ENCODE results near the gene ZNF365. TPM values are rescaled to one million over a fixed set of nuclear protein-coding genes. Genes with fewer than 3 reads are reported as not detected.

The ZNF365 gene
- total RNA-seq, 1 donor from 2014 or later = 0.63 TPM

- Mint-ChIP-seq H3K4me3 (no peak overlapping the region), H3K27ac (no peak overlapping the region), H3K9me3 (no peaks in the 10 kb centered on the region), H3K4me1 (ENCODE audit: unreplicated experiment) (no peaks in the 10 kb centered on the region), H3K27me3 (peaks cover 7% of the 10 kb centered on the region), H3K36me3 (no peaks in the 10 kb centered on the region)
- DNase-seq (ENCODE audit: extremely low spot score, unreplicated experiment) = no peak
- no peak for TF ChIP-seq CTCF (conservative IDR thresholded peaks at IDR 0.05)
Observed at GRCh38 chr10:62384447-62385081, 10.4 kb downstream of the ZNF365 start.

DNA sequence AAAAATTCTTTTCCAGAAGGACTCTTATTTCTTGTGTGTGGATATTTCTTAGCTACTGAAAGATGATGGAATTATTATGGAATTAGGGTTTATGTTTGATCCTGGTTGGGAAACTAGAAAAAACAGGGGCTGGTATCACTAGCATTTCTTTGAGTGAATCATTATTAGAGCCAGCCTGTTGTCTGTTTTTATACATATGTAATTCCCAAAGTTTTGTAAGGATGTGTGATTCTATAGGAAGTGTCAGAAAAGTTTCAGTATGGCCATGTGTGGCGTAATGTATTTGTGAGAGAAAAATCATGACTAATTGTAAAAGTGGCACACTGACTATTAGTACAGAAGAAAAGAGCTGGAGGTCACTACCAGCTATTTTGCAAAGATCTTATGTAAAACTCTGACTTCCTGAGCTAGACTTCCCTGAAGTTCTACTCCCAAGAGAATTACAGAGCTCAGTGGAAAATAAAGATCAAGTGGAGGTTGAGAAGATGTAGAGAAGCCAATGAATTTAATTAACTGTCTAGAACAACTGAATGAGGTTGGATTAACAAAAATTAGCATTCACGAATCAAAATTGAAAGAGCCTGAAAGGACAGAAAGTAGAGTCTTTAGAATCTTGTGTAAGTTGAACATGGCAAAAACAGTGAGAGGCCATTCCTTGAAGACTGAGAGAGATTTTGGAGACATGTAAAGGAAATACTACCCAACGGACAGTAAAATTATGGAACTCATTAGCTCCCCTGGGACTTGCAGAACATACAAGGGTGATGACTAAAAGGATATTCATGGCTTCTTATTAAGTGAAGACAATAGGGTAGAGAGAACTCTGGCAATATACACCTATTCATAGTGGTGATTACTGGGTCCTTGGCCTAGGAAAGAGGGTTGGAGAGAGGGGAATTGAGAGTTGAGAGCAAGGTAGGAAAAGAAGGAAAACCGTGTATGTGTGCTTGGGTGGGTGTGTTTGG lies 12.5 kb downstream of the ZNF365 start:
- peaks cover 7% of the 10 kb centered on the region for H3K27me3 Mint-ChIP-seq
- no peak overlapping the region for H3K27ac Mint-ChIP-seq
- no peaks in the 10 kb centered on the region for H3K36me3 Mint-ChIP-seq
- H3K4me3 Mint-ChIP-seq = no peak overlapping the region
- no peaks in the 10 kb centered on the region for H3K9me3 Mint-ChIP-seq
- no peaks in the 10 kb centered on the region for H3K4me1 Mint-ChIP-seq (ENCODE audit: unreplicated experiment)
- no peak for DNase-seq (ENCODE audit: extremely low spot score, unreplicated experiment)
- TF ChIP-seq CTCF (conservative IDR thresholded peaks at IDR 0.05) = no peak

DNA sequence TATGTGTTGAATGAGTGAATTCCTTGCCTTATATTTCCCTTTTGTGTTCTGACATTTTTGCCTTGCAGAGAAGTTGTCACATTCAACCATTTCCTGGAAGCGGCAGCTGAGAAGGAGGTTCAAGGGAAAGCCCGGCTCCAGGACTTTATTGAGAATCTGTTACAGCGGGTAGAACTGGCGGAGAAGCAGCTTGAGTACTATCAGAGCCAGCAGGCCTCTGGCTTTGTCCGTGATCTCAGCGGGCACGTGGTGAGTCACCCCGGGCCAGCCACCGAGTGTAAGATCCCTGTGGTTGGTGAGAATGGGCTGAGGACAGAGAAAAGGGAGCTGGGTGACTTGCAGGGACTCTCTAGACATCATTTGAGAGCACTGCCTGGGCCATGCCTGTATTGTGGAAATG lies 14.2 kb downstream of the ZNF365 start:
- Mint-ChIP-seq H3K9me3 (no peaks in the 10 kb centered on the region), H3K4me1 (ENCODE audit: unreplicated experiment) (no peaks in the 10 kb centered on the region), H3K4me3 (no peak overlapping the region), H3K27me3 (peaks cover 7% of the 10 kb centered on the region), H3K36me3 (no peaks in the 10 kb centered on the region), H3K27ac (no peak overlapping the region)
- no peak for DNase-seq (ENCODE audit: extremely low spot score, unreplicated experiment)
- TF ChIP-seq CTCF (conservative IDR thresholded peaks at IDR 0.05) = no peak

DNA sequence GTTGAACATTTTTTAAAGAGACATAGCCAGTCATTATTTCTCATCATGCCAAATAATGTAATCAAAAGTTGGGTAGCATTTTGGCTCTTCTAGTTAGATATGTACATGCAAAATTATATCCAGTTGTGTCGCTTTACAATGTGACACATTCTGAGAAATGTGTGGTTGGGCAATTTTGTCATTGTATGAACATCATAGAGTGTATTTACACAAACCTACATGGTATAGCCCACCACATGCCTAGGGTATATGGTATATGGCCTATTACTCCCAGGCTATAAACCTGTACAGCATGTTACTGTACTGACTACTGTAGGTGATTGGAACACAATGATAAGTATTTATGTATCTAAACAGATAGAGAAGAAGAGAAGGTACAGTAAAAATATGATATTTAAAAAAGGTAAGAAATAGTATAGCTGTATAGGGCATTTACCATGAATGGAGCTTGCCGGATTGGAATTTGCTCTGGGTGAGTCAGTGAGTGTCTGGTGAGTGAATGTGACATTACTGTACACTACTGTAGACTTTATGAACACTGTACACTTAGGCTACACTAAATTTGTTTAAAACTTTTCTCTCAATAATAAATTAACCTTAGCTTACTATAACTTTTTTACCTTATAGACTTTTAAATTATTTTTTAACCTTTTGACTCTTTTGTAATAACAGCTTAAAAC lies 16.5 kb downstream of the ZNF365 start:
- H3K27ac Mint-ChIP-seq = no peak overlapping the region

More for the DNA sequence above, 16.5 kb downstream of the ZNF365 start:
- no peak overlapping the region for H3K4me3 Mint-ChIP-seq
- DNase-seq (ENCODE audit: extremely low spot score, unreplicated experiment) = no peak
- TF ChIP-seq CTCF (conservative IDR thresholded peaks at IDR 0.05) = no peak
- no peaks in the 10 kb centered on the region for H3K36me3 Mint-ChIP-seq
- peaks cover 11% of the 10 kb centered on the region for H3K27me3 Mint-ChIP-seq
- H3K4me1 Mint-ChIP-seq (ENCODE audit: unreplicated experiment) = no peaks in the 10 kb centered on the region
- no peaks in the 10 kb centered on the region for H3K9me3 Mint-ChIP-seq

Measured in type B pancreatic cell (in vitro differentiated cells).